ENCODE data around the gene BRD4. TPM values are rescaled to one million over a fixed set of nuclear protein-coding genes. Genes with fewer than 3 reads are reported as not detected.

Gene BRD4
- 17.6 and 21.9 TPM in 2 replicates for total RNA-seq

DNA sequence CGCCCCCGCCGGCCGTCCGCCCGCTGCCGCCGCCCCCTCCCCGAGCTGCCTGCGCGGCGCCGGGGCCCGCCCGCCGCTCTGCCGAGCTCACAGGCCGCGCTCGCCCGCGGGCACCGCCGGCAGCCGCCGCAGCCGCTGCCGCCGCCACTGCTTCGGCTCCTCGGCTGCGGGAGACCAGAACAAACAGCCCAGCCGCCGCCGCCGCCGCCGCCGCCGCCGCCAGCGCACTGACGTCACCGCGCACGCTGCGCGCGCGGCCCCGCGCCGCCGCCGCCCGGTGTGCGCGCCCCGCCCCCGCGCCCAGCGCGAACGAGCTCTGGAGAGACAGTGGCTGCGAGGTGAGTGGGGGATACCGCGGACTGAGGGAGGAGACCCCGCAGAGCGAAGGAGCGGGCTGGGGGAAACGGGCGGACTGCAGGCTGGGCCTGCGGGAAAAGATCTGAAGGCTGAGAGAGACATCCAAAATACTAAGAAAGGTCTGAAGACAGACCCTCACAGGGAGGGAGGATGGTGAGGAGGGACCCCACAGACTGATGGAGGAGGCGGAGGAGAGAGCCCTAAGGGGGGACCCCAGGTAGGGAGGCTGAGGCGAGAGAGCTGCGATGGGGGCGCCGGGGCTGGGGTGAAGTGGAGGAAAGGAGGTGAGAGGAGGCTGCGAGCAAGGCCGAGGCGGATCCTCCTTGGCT, at the start of gene BRD4:
TSS of gene BRD4 (minus strand) at position 229 of the 686 bp plus-strand sequence. CDS start 59,440 bp downstream, outside the sequence.

GRCh38 chr19:15379083-15379998, 47.0 kb upstream of the BRD4 start, which contains the start of gene AKAP8:
Gene AKAP8 (minus strand): TSS chr19:15379787. CDS start chr19:15379731, 56 bp downstream.

GRCh38 chr19:15200553-15201364, 131.6 kb downstream of the BRD4 start, which contains the start of gene NOTCH3:
Gene NOTCH3 (minus strand): TSS chr19:15200995. CDS start chr19:15200905, 90 bp downstream.

Small RNAs within 50 kb of the gene (small RNA-seq; reads per million reads assigned to genes)
- not detected for gene AC005776.1

Other genes starting within 250 kb of the BRD4 start
- 23.5 and 30.1 TPM in 2 replicates for gene SYDE1, start 225.1 kb downstream of the BRD4 start, total RNA-seq
- gene NOTCH3, start 131.5 kb downstream of the BRD4 start, total RNA-seq: 25.0 and 62.4 TPM in 2 replicates
- under 0.01 TPM in 1 of 2 replicates, not detected in the other for gene EPHX3, start 100.1 kb downstream of the BRD4 start, total RNA-seq
- gene AKAP8, start 47.2 kb upstream of the BRD4 start, total RNA-seq: 17.6 and 23.3 TPM in 2 replicates
- gene AKAP8L, start 86.4 kb upstream of the BRD4 start, total RNA-seq: 51.8 and 58.8 TPM in 2 replicates
- 10.2 and 10.7 TPM in 2 replicates for gene WIZ, start 117.4 kb upstream of the BRD4 start, total RNA-seq
- gene RASAL3, start 132.0 kb upstream of the BRD4 start, total RNA-seq: not detected in 2 replicates
- not detected in 2 replicates for gene PGLYRP2, start 147.0 kb upstream of the BRD4 start, total RNA-seq
- gene CYP4F22, start 176.0 kb upstream of the BRD4 start, total RNA-seq: not detected in 2 replicates

All from subcutaneous preadipocyte (primary cell).